Liver (tissue), 9 donors: ENCODE results near the gene VWA7. TPM values are rescaled to one million over a fixed set of nuclear protein-coding genes. Genes with fewer than 3 reads are reported as not detected.

Source experiments
- DNase-seq: peaks from one replicate; pipeline ENCODE4 v3.0.0-alpha.2; 2017; ENCODE audit warnings: low spot score
- H3K27ac ChIP-seq, 2 donors: one replicate each; pipeline ENCODE4 v1.7.0; 2013; ENCODE audit warnings: inconsistent platforms in 2 of 2, low read length in 2 of 2, control low read depth in 1 of 2, low read depth in 1 of 2, mild to moderate bottlenecking in 1 of 2
- H3K27me3 ChIP-seq, 4 donors: one replicate each; pipeline versions ENCODE4 v1.6.1 to v1.7.0; 2013; ENCODE audit warnings: low read length in 3 of 4, inconsistent platforms in 1 of 4, mild to moderate bottlenecking in 1 of 4, moderate library complexity in 1 of 4; ENCODE audit not compliant: control insufficient read depth in 4 of 4, insufficient read depth in 4 of 4
- H3K36me3 ChIP-seq, 4 donors: one replicate each; pipeline versions ENCODE4 v1.6.1 to v1.7.0; 2013; ENCODE audit warnings: low read length in 3 of 4, mild to moderate bottlenecking in 3 of 4, low read depth in 1 of 4, moderate library complexity in 1 of 4; ENCODE audit not compliant: control insufficient read depth in 4 of 4, insufficient read depth in 3 of 4
- H3K4me1 ChIP-seq, 4 donors: one replicate each; pipeline versions ENCODE4 v1.6.1 to v1.7.0; 2013; ENCODE audit warnings: low read length in 3 of 4, mild to moderate bottlenecking in 3 of 4, moderate library complexity in 1 of 4; ENCODE audit not compliant: control insufficient read depth in 4 of 4, insufficient read depth in 4 of 4
- H3K4me3 ChIP-seq, 3 donors: one replicate each; pipeline versions ENCODE4 v1.6.1 to v1.7.0; 2013; ENCODE audit warnings: low read length in 3 of 3, control low read depth in 1 of 3, low read depth in 1 of 3, mild to moderate bottlenecking in 1 of 3
- H3K9ac ChIP-seq, 2 donors: one replicate each; pipeline ENCODE4 v1.7.0; 2013; ENCODE audit warnings: low read length in 2 of 2, mild to moderate bottlenecking in 2 of 2, moderate library complexity in 2 of 2, control low read depth in 1 of 2, low read depth in 1 of 2
- H3K9me3 ChIP-seq, 4 donors: one replicate each; pipeline versions ENCODE4 v1.6.1 to v1.7.0; 2013; ENCODE audit warnings: low read length in 3 of 4; ENCODE audit not compliant: control insufficient read depth in 4 of 4
- EGR1 ChIP-seq, 2 donors: IDR thresholded peaks; 2 replicates each; pipeline ENCODE4 v1.6.1; 2016 to 2018; ENCODE audit warnings: antibody characterized with exemption in 2 of 2, low read depth in 2 of 2
- FOXA2 ChIP-seq: IDR thresholded peaks from 2 replicates; pipeline ENCODE4 v1.6.1; 2016; ENCODE audit warnings: antibody characterized with exemption
- GABPA ChIP-seq, 2 donors: IDR thresholded peaks in 1 of 2; conservative IDR thresholded peaks in 1 of 2; 2 replicates each; pipeline ENCODE4 v1.6.1; 2016; ENCODE audit warnings: antibody characterized with exemption in 2 of 2, mild to moderate bottlenecking in 1 of 2, moderate library complexity in 1 of 2
- HNF4A ChIP-seq, 2 donors: conservative IDR thresholded peaks; 2 replicates each; pipeline ENCODE4 v1.6.1; 2016; ENCODE audit warnings: antibody characterized with exemption in 2 of 2, mild to moderate bottlenecking in 2 of 2
- HNF4G ChIP-seq: IDR thresholded peaks from 2 replicates; pipeline ENCODE4 v1.6.1; 2016; ENCODE audit warnings: antibody characterized with exemption
- NR2F2 ChIP-seq: IDR thresholded peaks from 2 replicates; pipeline ENCODE4 v1.6.1; 2016; ENCODE audit warnings: antibody characterized with exemption
- RAD21 ChIP-seq, 2 donors: IDR thresholded peaks; 2 replicates each; pipeline ENCODE4 v1.6.1; 2016; ENCODE audit warnings: antibody characterized with exemption in 2 of 2, mild to moderate bottlenecking in 2 of 2
- RXRA ChIP-seq, 2 donors: IDR thresholded peaks; 2 replicates each; pipeline ENCODE4 v1.6.1; 2017 to 2018; ENCODE audit warnings: antibody characterized with exemption in 2 of 2, mild to moderate bottlenecking in 1 of 2
- TAF1 ChIP-seq: conservative IDR thresholded peaks from 2 replicates; pipeline ENCODE4 v1.6.1; 2016; ENCODE audit warnings: antibody characterized with exemption, mild to moderate bottlenecking
- YY1 ChIP-seq: IDR thresholded peaks from 2 replicates; pipeline ENCODE4 v1.6.1; 2016; ENCODE audit warnings: antibody characterized with exemption, mild to moderate bottlenecking
- WGBS: extraction: QIAGEN DNeasy Blood & Tissue Kit; methylation state at CpG from one replicate; pipeline ENCODE4 v1.1.7; 2013; 5-methylcytosine and 5-hydroxymethylcytosine counted together
- polyA plus RNA-seq, 2 donors: library from polyadenylated mRNA; stranded (reverse) in 1 of 2; unstranded in 1 of 2; fragments of 200-250 nt in 1 of 2; fragments of >200 nt in 1 of 2; fragmentation: Nextera tagmentation in 1 of 2; extraction: Ambion mirVana in 1 of 2; gene quantifications; one replicate each; pipeline versions ENCODE4 v1.2.1 to v1.2.3, GENCODE V29; 2013 to 2015
- total RNA-seq, 2 donors: library from RNA; depleted of rRNA; stranded (reverse); fragments of >200 nt; gene quantifications; one replicate each; pipeline ENCODE4 v1.2.3, GENCODE V29; 2014
- TF ChIP-seq, protein P1 (sequence below): IDR thresholded peaks from 2 replicates; pipeline ENCODE4 v1.6.1; 2016; ENCODE audit warnings: antibody characterized with exemption, mild to moderate bottlenecking
- TF ChIP-seq, protein P2 (sequence below): IDR thresholded peaks from 2 replicates; pipeline ENCODE4 v1.6.1; 2016; ENCODE audit warnings: antibody characterized with exemption
- TF ChIP-seq, protein P3 (sequence below): IDR thresholded peaks from 2 replicates; pipeline ENCODE4 v1.6.1; 2016; ENCODE audit warnings: antibody characterized with exemption
- TF ChIP-seq, protein P4 (sequence below): fragments of 150-350 bp; IDR thresholded peaks from 2 replicates; pipeline ENCODE4 v1.5.1; 2017; ENCODE audit warnings: improper control_type of control experiment, low read depth, low read length; ENCODE audit not compliant: missing input control
- donor health status: healthy.
- donor health status: healthy.
- donor health status: healthy.
- donor health status: healthy.
- donor health status: healthy.

VWA7 gene
- total and polyA plus RNA-seq, 4 donors, result 0.17 to 2.0 (median 0.92) TPM

DNA sequence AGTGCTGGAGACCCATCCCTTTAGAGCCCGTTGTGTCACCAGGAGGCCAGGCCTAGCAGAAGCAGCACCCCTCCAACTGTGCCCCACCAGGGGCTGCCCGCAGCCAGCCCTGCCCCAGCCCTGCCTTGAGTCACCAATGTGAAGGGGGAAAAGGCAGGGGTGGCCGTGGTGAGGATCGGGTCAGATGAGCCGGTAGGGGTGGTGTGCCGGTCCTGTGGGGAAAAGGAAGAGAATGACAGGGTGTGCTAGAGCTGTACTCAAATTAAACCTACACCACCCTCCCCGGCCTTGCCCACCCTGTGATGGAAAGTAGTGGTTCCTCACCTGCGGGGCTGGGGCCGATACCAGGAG is 11.6 kb downstream of the VWA7 start:
- DNase-seq, result no peak
- TF ChIP-seq, protein P1, sequence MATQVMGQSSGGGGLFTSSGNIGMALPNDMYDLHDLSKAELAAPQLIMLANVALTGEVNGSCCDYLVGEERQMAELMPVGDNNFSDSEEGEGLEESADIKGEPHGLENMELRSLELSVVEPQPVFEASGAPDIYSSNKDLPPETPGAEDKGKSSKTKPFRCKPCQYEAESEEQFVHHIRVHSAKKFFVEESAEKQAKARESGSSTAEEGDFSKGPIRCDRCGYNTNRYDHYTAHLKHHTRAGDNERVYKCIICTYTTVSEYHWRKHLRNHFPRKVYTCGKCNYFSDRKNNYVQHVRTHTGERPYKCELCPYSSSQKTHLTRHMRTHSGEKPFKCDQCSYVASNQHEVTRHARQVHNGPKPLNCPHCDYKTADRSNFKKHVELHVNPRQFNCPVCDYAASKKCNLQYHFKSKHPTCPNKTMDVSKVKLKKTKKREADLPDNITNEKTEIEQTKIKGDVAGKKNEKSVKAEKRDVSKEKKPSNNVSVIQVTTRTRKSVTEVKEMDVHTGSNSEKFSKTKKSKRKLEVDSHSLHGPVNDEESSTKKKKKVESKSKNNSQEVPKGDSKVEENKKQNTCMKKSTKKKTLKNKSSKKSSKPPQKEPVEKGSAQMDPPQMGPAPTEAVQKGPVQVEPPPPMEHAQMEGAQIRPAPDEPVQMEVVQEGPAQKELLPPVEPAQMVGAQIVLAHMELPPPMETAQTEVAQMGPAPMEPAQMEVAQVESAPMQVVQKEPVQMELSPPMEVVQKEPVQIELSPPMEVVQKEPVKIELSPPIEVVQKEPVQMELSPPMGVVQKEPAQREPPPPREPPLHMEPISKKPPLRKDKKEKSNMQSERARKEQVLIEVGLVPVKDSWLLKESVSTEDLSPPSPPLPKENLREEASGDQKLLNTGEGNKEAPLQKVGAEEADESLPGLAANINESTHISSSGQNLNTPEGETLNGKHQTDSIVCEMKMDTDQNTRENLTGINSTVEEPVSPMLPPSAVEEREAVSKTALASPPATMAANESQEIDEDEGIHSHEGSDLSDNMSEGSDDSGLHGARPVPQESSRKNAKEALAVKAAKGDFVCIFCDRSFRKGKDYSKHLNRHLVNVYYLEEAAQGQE, result no peak
- TF ChIP-seq RAD21 (IDR thresholded peaks at IDR 0.05), result no peak
- TF ChIP-seq HNF4G, result no peak
- TF ChIP-seq FOXA2, result no peak
- TF ChIP-seq RXRA (IDR thresholded peaks at IDR 0.05), result no peak
- TF ChIP-seq EGR1 (IDR thresholded peaks at IDR 0.05; ENCODE audit: low read depth in 2 of 2), result no peak
- TF ChIP-seq TAF1, result no peak
- no peak for TF ChIP-seq HNF4A (conservative IDR thresholded peaks at IDR 0.05)
- TF ChIP-seq, protein P2, sequence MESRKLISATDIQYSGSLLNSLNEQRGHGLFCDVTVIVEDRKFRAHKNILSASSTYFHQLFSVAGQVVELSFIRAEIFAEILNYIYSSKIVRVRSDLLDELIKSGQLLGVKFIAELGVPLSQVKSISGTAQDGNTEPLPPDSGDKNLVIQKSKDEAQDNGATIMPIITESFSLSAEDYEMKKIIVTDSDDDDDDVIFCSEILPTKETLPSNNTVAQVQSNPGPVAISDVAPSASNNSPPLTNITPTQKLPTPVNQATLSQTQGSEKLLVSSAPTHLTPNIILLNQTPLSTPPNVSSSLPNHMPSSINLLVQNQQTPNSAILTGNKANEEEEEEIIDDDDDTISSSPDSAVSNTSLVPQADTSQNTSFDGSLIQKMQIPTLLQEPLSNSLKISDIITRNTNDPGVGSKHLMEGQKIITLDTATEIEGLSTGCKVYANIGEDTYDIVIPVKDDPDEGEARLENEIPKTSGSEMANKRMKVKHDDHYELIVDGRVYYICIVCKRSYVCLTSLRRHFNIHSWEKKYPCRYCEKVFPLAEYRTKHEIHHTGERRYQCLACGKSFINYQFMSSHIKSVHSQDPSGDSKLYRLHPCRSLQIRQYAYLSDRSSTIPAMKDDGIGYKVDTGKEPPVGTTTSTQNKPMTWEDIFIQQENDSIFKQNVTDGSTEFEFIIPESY, result no peak
- TF ChIP-seq, protein P3, sequence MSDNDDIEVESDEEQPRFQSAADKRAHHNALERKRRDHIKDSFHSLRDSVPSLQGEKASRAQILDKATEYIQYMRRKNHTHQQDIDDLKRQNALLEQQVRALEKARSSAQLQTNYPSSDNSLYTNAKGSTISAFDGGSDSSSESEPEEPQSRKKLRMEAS, result no peak
- TF ChIP-seq, protein P4, sequence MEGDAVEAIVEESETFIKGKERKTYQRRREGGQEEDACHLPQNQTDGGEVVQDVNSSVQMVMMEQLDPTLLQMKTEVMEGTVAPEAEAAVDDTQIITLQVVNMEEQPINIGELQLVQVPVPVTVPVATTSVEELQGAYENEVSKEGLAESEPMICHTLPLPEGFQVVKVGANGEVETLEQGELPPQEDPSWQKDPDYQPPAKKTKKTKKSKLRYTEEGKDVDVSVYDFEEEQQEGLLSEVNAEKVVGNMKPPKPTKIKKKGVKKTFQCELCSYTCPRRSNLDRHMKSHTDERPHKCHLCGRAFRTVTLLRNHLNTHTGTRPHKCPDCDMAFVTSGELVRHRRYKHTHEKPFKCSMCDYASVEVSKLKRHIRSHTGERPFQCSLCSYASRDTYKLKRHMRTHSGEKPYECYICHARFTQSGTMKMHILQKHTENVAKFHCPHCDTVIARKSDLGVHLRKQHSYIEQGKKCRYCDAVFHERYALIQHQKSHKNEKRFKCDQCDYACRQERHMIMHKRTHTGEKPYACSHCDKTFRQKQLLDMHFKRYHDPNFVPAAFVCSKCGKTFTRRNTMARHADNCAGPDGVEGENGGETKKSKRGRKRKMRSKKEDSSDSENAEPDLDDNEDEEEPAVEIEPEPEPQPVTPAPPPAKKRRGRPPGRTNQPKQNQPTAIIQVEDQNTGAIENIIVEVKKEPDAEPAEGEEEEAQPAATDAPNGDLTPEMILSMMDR, result no peak
- no peak for TF ChIP-seq YY1
- TF ChIP-seq GABPA (IDR thresholded peaks at IDR 0.05 in 1 of 2, conservative IDR thresholded peaks at IDR 0.05 in 1 of 2), result no peak
- TF ChIP-seq NR2F2, result no peak
- H3K36me3 ChIP-seq, result no peaks in the 10 kb centered on the region
- 94% methylated on average over 9 of the region's 9 CpGs for WGBS
- no peaks in the 10 kb centered on the region for H3K4me1 ChIP-seq
- no peak overlapping the region for H3K4me3 ChIP-seq
- no peaks in the 10 kb centered on the region for H3K27me3 ChIP-seq
- H3K9me3 ChIP-seq, result no peaks in the 10 kb centered on the region
- H3K27ac ChIP-seq, result no peak overlapping the region
- H3K9ac ChIP-seq, result no peak overlapping the region

DNA sequence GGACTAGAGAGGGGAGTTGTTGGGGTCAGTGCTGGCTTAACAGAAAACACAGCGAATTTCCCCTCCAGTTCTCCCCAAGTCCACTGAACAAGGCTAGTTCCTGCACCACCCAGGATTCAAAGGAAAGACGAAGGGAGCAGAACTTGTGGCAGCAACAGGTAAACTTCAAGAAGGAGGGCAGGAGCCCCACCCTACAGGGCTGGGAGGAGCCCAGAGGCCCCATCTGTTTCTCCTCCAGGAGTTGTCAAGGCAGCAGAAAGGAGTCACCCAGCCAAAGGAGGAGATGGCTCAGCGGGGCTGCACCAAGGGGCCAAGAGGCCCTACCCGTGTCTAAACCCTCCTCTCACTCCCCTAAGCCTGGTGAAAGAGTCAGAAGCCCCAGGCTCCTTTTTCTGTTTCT is 12.9 kb downstream of the VWA7 start:
- DNase-seq, result no peak
- 89% methylated on average over 4 of the region's 4 CpGs for WGBS
- no peak overlapping the region for H3K27ac ChIP-seq

More for the DNA sequence above, 12.9 kb downstream of the VWA7 start:
- Histone ChIP-seq H3K9ac (no peak overlapping the region), H3K4me1 (no peaks in the 10 kb centered on the region), H3K4me3 (no peak overlapping the region), H3K27me3 (no peaks in the 10 kb centered on the region), H3K9me3 (no peaks in the 10 kb centered on the region), H3K36me3 (no peaks in the 10 kb centered on the region)
- TF ChIP-seq, protein P3, result no peak
- TF ChIP-seq EGR1 (IDR thresholded peaks at IDR 0.05; ENCODE audit: low read depth in 2 of 2) (no peak), FOXA2 (no peak), HNF4A (conservative IDR thresholded peaks at IDR 0.05) (no peak)
- TF ChIP-seq, protein P4, result no peak
